Mesenchymal stem cell (in vitro differentiated cells and primary cell): Measurements from ENCODE around the gene IQGAP1.

Source experiments
- DNase-seq: peaks from one replicate; pipeline ENCODE4 v3.0.0-alpha.2; 2013
- H2AFZ ChIP-seq: one replicate; pipeline ENCODE4 v1.6.1; 2013; ENCODE audit warnings: low read depth, mild to moderate bottlenecking, control low read depth, inconsistent platforms, low read length, moderate library complexity
- H2AK5ac ChIP-seq: 2 replicates; pipeline ENCODE4 v1.6.1; 2013; ENCODE audit warnings: low read length, moderate library complexity, mild to moderate bottlenecking, inconsistent platforms; ENCODE audit not compliant: severe bottlenecking
- H2BK120ac ChIP-seq: one replicate; pipeline ENCODE4 v1.6.1; 2013; ENCODE audit warnings: low read depth, mild to moderate bottlenecking, inconsistent platforms, low read length, moderate library complexity
- H2BK12ac ChIP-seq, 2 experiments: one replicate each; pipeline ENCODE4 v1.6.1; 2013; ENCODE audit warnings: inconsistent platforms in 2 of 2, low read length in 2 of 2, mild to moderate bottlenecking in 2 of 2, moderate library complexity in 2 of 2, control low read depth in 1 of 2
- H2BK15ac ChIP-seq: one replicate; pipeline ENCODE4 v1.6.1; 2013; ENCODE audit warnings: mild to moderate bottlenecking, low read depth, inconsistent platforms; ENCODE audit not compliant: poor library complexity, severe bottlenecking
- H2BK5ac ChIP-seq: 2 replicates; pipeline ENCODE4 v1.6.1; 2013; ENCODE audit warnings: low read depth, mild to moderate bottlenecking, low read length, control low read depth, inconsistent platforms; ENCODE audit not compliant: poor library complexity, severe bottlenecking
- H3K14ac ChIP-seq, 2 experiments: one replicate each; pipeline ENCODE4 v1.6.1; 2013; ENCODE audit warnings: inconsistent platforms in 2 of 2, low read length in 2 of 2, control low read depth in 1 of 2, mild to moderate bottlenecking in 1 of 2, moderate library complexity in 1 of 2
- H3K18ac ChIP-seq, 2 experiments: one replicate each; pipeline ENCODE4 v1.6.1; 2013; ENCODE audit warnings: inconsistent platforms in 2 of 2, low read length in 2 of 2, control low read depth in 1 of 2, low read depth in 1 of 2, mild to moderate bottlenecking in 1 of 2
- H3K23ac ChIP-seq, 2 experiments: one replicate each; pipeline ENCODE4 v1.6.1; 2013; ENCODE audit warnings: inconsistent platforms in 2 of 2, low read length in 2 of 2, mild to moderate bottlenecking in 2 of 2, moderate library complexity in 2 of 2, control low read depth in 1 of 2
- H3K27ac ChIP-seq: 2 replicates; pipeline ENCODE4 v1.5.1; 2013; ENCODE audit warnings: mild to moderate bottlenecking, moderate library complexity, low read length, control low read depth, inconsistent platforms; ENCODE audit not compliant: poor library complexity, severe bottlenecking
- H3K27me3 ChIP-seq, 2 experiments: 2 replicates each; pipeline versions ENCODE4 v1.6.1 to v1.7.0; 2013; ENCODE audit warnings: low read length in 2 of 2, mild to moderate bottlenecking in 2 of 2, moderate library complexity in 2 of 2, control low read depth in 1 of 2, inconsistent platforms in 1 of 2; ENCODE audit not compliant: control insufficient read depth in 1 of 2, insufficient read depth in 1 of 2
- H3K36me3 ChIP-seq, 2 experiments: 2 replicates each; pipeline versions ENCODE4 v1.6.1 to v1.7.0; 2013; ENCODE audit warnings: low read length in 2 of 2, control low read depth in 1 of 2, inconsistent platforms in 1 of 2, low read depth in 1 of 2, mild to moderate bottlenecking in 1 of 2; ENCODE audit not compliant: insufficient read depth in 2 of 2, control insufficient read depth in 1 of 2
- H3K4ac ChIP-seq, 2 experiments: one replicate each; pipeline ENCODE4 v1.6.1; 2013; ENCODE audit warnings: inconsistent platforms in 2 of 2, low read length in 2 of 2, mild to moderate bottlenecking in 2 of 2, moderate library complexity in 2 of 2, control low read depth in 1 of 2, low read depth in 1 of 2
- H3K4me1 ChIP-seq: 2 replicates; pipeline ENCODE4 v1.6.1; 2013; ENCODE audit warnings: low read depth, low read length, control low read depth; ENCODE audit not compliant: control insufficient read depth, insufficient read depth
- H3K4me2 ChIP-seq: 2 replicates; pipeline ENCODE4 v1.6.1; 2013; ENCODE audit warnings: low read length, mild to moderate bottlenecking, inconsistent platforms; ENCODE audit not compliant: poor library complexity, severe bottlenecking
- H3K4me3 ChIP-seq, 2 experiments: 2 replicates each; pipeline versions ENCODE4 v1.5.1 to v1.7.0; 2013; ENCODE audit warnings: low read length in 2 of 2, mild to moderate bottlenecking in 2 of 2, control low read depth in 1 of 2, low read depth in 1 of 2; ENCODE audit not compliant: insufficient read depth in 1 of 2
- H3K79me1 ChIP-seq: replicated peaks from 2 replicates; pipeline ENCODE4 v1.6.1; 2013; ENCODE audit warnings: mild to moderate bottlenecking, control low read depth, low read length, inconsistent platforms; ENCODE audit not compliant: poor library complexity, severe bottlenecking
- H3K9ac ChIP-seq: 2 replicates; pipeline ENCODE4 v1.7.0; 2013; ENCODE audit warnings: mild to moderate bottlenecking, low read length, moderate library complexity
- H3K9me3 ChIP-seq: 2 replicates; pipeline ENCODE4 v1.7.0; 2013; ENCODE audit warnings: mild to moderate bottlenecking, low read length; ENCODE audit not compliant: control insufficient read depth
- H4K8ac ChIP-seq: one replicate; pipeline ENCODE4 v1.6.1; 2013; ENCODE audit warnings: inconsistent platforms, mild to moderate bottlenecking, low read length, moderate library complexity
- H4K91ac ChIP-seq: one replicate; pipeline ENCODE4 v1.6.1; 2013; ENCODE audit warnings: mild to moderate bottlenecking, low read length, inconsistent platforms
- WGBS: methylation state at CpG from one replicate; pipeline ENCODE4 v1.1.7; 2013; ENCODE audit warnings: mixed read lengths; 5-methylcytosine and 5-hydroxymethylcytosine counted together

The IQGAP1 gene

DNA sequence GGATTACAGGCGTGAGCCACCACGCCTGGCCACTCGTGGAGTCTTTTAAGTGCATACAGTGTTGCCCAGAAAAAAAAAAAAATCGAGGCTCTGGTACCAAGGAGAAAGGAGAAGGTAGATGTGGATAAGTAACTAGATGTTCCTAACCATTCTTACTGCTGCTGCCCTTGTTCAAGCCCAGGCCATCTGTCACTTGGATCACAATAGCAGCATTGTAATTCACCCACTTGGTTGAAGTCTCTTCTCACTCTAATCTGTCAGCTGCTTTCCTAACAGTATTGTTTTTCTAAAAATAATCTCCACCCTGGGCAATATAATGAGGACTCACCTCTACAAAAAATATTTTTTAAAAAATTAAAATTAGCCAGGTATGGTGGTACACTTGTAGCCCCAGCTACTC lies 83.7 kb downstream of the IQGAP1 start:
- Histone ChIP-seq H2BK12ac (no peak overlapping the region), H3K27me3 (no peaks in the 10 kb centered on the region), H3K36me3 (peaks cover 41 to 97% of the 10 kb centered on the region in 2 experiments), H3K4me1 (no peaks in the 10 kb centered on the region), H2AFZ (no peak overlapping the region), H2AK5ac (no peak overlapping the region), H2BK120ac (no peak overlapping the region), H2BK5ac (no peak overlapping the region), H4K91ac (no peak overlapping the region), H3K18ac (no peak overlapping the region), H3K27ac (no peak overlapping the region), H3K14ac (no peak overlapping the region), H4K8ac (no peak overlapping the region), H3K9ac (no peak overlapping the region), H3K23ac (no peak overlapping the region), H3K4me2 (no peak overlapping the region), H3K9me3 (no peaks in the 10 kb centered on the region), H3K79me1 (peaks cover 41% of the 10 kb centered on the region), H2BK15ac (no peak overlapping the region), H3K4me3 (no peak overlapping the region), H3K4ac (no peak overlapping the region)
- DNase-seq = no peak
- WGBS = 96% methylated on average over 4 of the region's 4 CpGs

DNA sequence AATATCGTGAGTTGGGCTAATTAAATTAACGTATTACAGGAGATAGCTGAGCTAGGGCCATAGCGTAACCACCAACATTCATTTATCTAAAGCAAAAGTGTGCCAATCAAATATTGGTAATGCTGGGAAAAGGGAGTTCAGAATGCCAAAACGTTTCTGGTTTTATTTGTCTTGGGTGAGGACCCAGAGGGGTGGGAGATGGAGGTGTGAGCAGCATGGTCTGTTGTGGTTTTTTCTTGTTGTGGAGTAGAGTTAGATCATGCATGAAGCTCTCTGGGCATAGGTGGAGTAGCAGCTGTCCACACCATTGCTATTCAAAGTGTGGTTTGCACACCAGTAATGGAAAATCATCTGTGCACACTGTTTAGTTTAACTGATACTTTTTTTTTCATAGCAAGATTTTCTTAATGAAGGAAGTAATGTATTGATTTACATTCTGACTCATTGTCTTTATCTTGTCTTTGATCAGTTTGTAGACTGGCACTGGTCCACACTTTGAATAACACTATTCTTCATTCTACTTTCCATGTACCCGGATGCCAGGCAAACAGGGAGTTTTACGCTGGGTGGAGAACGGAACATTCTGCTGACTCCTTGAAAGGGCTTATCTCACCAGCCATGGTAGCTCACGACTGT lies 90.9 kb downstream of the IQGAP1 start:
- Histone ChIP-seq H2BK120ac (no peak overlapping the region), H3K36me3 (peaks cover 49 to 99% of the 10 kb centered on the region in 2 experiments), H3K4me2 (no peak overlapping the region), H2BK15ac (no peak overlapping the region), H3K18ac (no peak overlapping the region), H2BK5ac (no peak overlapping the region), H3K9me3 (no peaks in the 10 kb centered on the region), H3K27ac (no peak overlapping the region), H3K4me3 (no peak overlapping the region), H2AFZ (no peak overlapping the region), H3K4ac (no peak overlapping the region), H3K9ac (no peak overlapping the region), H2AK5ac (no peak overlapping the region), H3K79me1 (peaks cover 16% of the 10 kb centered on the region), H4K8ac (no peak overlapping the region), H3K14ac (no peak overlapping the region), H2BK12ac (no peak overlapping the region), H3K27me3 (no peaks in the 10 kb centered on the region), H3K23ac (no peak overlapping the region), H3K4me1 (no peaks in the 10 kb centered on the region), H4K91ac (no peak overlapping the region)
- DNase-seq = no peak
- WGBS = 97% methylated on average over 8 of the region's 8 CpGs

DNA sequence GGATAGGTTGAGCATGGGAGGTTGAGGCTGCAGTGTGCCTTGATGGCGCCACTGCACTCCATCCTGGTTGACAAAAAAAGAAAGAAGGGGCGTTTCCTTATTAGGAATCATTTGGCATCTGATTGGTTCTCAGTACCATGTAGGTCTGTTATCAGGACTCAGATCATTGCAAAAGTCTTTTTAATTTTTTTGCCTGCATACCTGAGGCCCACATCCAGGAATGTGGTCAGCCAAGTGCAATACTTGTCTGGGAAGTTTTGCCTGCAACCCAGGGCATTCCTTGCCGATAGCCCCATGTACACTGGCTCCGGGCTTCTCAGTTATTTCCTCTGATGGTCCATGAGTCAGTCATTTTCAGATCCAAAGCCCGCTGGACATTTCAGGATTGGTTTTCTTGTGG lies 91.6 kb downstream of the IQGAP1 start:
- Histone ChIP-seq H3K36me3 (peaks cover 45 to 99% of the 10 kb centered on the region in 2 experiments), H3K9ac (no peak overlapping the region), H3K4me2 (no peak overlapping the region), H3K27ac (no peak overlapping the region), H2BK5ac (no peak overlapping the region), H3K23ac (no peak overlapping the region), H2BK120ac (no peak overlapping the region), H3K79me1 (peaks cover 14% of the 10 kb centered on the region), H3K14ac (no peak overlapping the region), H2BK15ac (no peak overlapping the region), H3K4ac (no peak overlapping the region), H3K18ac (no peak overlapping the region), H3K4me3 (no peak overlapping the region), H3K4me1 (no peaks in the 10 kb centered on the region), H3K27me3 (no peaks in the 10 kb centered on the region), H2BK12ac (no peak overlapping the region), H4K8ac (no peak overlapping the region), H3K9me3 (no peaks in the 10 kb centered on the region), H4K91ac (no peak overlapping the region), H2AK5ac (no peak overlapping the region), H2AFZ (no peak overlapping the region)
- DNase-seq = no peak
- WGBS = 97% methylated on average over 5 of the region's 5 CpGs

DNA sequence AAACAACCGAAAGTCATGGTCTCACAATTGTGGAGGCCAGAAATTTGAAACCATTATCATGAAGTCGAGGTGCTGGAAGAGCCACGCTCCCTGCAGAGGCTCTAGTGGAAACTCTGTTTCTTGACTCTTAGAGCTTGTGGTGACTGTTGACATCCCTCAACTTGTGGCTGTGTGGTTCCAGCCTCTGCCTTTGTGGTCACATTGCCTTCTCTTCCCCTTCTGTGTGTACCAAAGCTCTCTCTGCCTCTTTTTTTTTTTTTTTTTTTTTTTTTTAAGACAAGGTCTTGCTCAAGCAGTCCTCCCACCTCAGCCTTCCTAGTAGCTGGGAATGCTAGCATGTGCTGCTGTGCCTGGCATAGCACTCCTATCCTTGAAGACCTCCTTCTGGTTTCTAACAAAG lies 93.0 kb downstream of the IQGAP1 start:
- Histone ChIP-seq H3K14ac (no peak overlapping the region), H2BK120ac (no peak overlapping the region), H3K23ac (no peak overlapping the region), H3K4me1 (no peaks in the 10 kb centered on the region), H2AFZ (no peak overlapping the region), H3K36me3 (peaks cover 38 to 99% of the 10 kb centered on the region in 2 experiments), H3K9ac (no peak overlapping the region), H3K79me1 (peaks cover 13% of the 10 kb centered on the region), H2AK5ac (no peak overlapping the region), H3K4me3 (no peak overlapping the region), H2BK15ac (no peak overlapping the region), H3K27me3 (no peaks in the 10 kb centered on the region), H3K27ac (no peak overlapping the region), H3K4me2 (no peak overlapping the region), H3K18ac (no peak overlapping the region), H4K91ac (no peak overlapping the region), H2BK12ac (no peak overlapping the region), H4K8ac (no peak overlapping the region), H2BK5ac (no peak overlapping the region), H3K9me3 (no peaks in the 10 kb centered on the region), H3K4ac (no peak overlapping the region)
- peak; percentile 28 for DNase-seq
- 94% methylated on average over 3 of the region's 3 CpGs for WGBS
